GM23248 (cell line): ENCODE results near the gene SLC13A2. TPM values are rescaled to one million over a fixed set of nuclear protein-coding genes. Genes with fewer than 3 reads are reported as not detected.

Experiments
- DNase-seq: peaks from one replicate; pipeline ENCODE4 v3.0.0-alpha.2; 2015
- H2AFZ ChIP-seq: fragments of 200-600 bp; sonication (generic); 2 replicates; pipeline ENCODE4 v1.6.1; 2016; ENCODE audit warnings: antibody characterized with exemption
- H3F3A ChIP-seq: fragments of 200-600 bp; sonication (generic); 2 replicates; pipeline ENCODE4 v1.6.1; 2016; ENCODE audit warnings: mild to moderate bottlenecking, antibody characterized with exemption, mixed run types; ENCODE audit not compliant: insufficient read depth
- H3K27ac ChIP-seq: fragments of 200-600 bp; sonication (generic); 2 replicates; pipeline ENCODE4 v1.5.1; 2016; ENCODE audit warnings: mild to moderate bottlenecking
- H3K27me3 ChIP-seq: fragments of 200-600 bp; sonication (generic); replicated peaks from 2 replicates; pipeline ENCODE4 v1.6.1; 2016; ENCODE audit warnings: mild to moderate bottlenecking; ENCODE audit not compliant: insufficient read depth
- H3K36me3 ChIP-seq: fragments of 200-600 bp; sonication (generic); 2 replicates; pipeline ENCODE4 v1.6.1; 2016; ENCODE audit warnings: low read depth, mild to moderate bottlenecking
- H3K4me1 ChIP-seq: fragments of 200-600 bp; sonication (generic); 2 replicates; pipeline ENCODE4 v1.6.1; 2016; ENCODE audit warnings: mild to moderate bottlenecking; ENCODE audit not compliant: insufficient read depth
- H3K4me2 ChIP-seq: fragments of 200-600 bp; sonication (generic); one replicate; pipeline ENCODE4 v1.6.1; 2016; ENCODE audit warnings: mild to moderate bottlenecking; ENCODE audit not compliant: unreplicated experiment
- H3K4me3 ChIP-seq: fragments of 200-600 bp; sonication (generic); 2 replicates; pipeline ENCODE4 v1.5.1; 2016; ENCODE audit warnings: mild to moderate bottlenecking
- H3K79me2 ChIP-seq: fragments of 200-600 bp; sonication (generic); 2 replicates; pipeline ENCODE4 v1.6.1; 2016; ENCODE audit warnings: mild to moderate bottlenecking; ENCODE audit not compliant: insufficient read depth
- H3K9ac ChIP-seq: fragments of 200-600 bp; sonication (generic); 2 replicates; pipeline ENCODE4 v1.6.1; 2016; ENCODE audit warnings: mild to moderate bottlenecking
- H3K9me2 ChIP-seq: fragments of 200-600 bp; sonication (generic); 2 replicates; pipeline ENCODE4 v1.6.1; 2016; ENCODE audit warnings: mixed run types, mild to moderate bottlenecking, moderate library complexity; ENCODE audit not compliant: insufficient read depth
- H3K9me3 ChIP-seq: fragments of 200-600 bp; sonication (generic); one replicate; pipeline ENCODE4 v1.6.1; 2017; ENCODE audit warnings: low read depth
- H4K20me1 ChIP-seq: fragments of 200-600 bp; sonication (generic); 2 replicates; pipeline ENCODE4 v1.6.0; 2016; ENCODE audit not compliant: insufficient read depth
- EZH2 ChIP-seq: fragments of 200-600 bp; sonication (generic); IDR thresholded peaks from 2 replicates; pipeline ENCODE4 v1.6.1; 2018; ENCODE audit warnings: antibody characterized with exemption, mild to moderate bottlenecking; ENCODE audit not compliant: insufficient read depth, poor library complexity, severe bottlenecking
- EZH2phosphoT487 ChIP-seq: fragments of 200-600 bp; sonication (generic); IDR thresholded peaks from 2 replicates; pipeline ENCODE4 v1.6.1; 2018; ENCODE audit warnings: antibody characterized with exemption, moderate library complexity, mild to moderate bottlenecking, low read depth; ENCODE audit not compliant: insufficient read depth
- WGBS, 2 experiments: methylation state at CpG; one replicate each; pipeline ENCODE4 v1.1.6; 2015 to 2017; ENCODE audit warnings: low lambda C conversion rate in 2 of 2, low coverage in 1 of 2; ENCODE audit errors: missing lambda C conversion rate in 2 of 2; 5-methylcytosine and 5-hydroxymethylcytosine counted together
- in situ Hi-C: fragments of 300-500 bp; cut with MboI; formaldehyde crosslinking; loops from 2 replicates; pipeline ENCODE4 v1.15.0; 2020
- polyA plus RNA-seq: library from polyadenylated mRNA; unstranded; fragments of >200 nt; fragmentation: Nextera tagmentation; extraction: Ambion mirVana; gene quantifications from 2 replicates; pipeline ENCODE4 v1.2.1, GENCODE V29; 2016
- total RNA-seq: library from RNA; depleted of rRNA; stranded (reverse); fragments of >200 nt; shearing (Covaris generic); gene quantifications from 2 replicates; pipeline ENCODE4 v1.2.3, GENCODE V29; 2014

Gene SLC13A2
- total and polyA plus RNA-seq, 2 experiments from 2014 or later, result not detected

GRCh38 chr17:28476076-28476865 lies 2.8 kb downstream of the SLC13A2 start:
- in situ Hi-C loops, result no loop called here
- DNase-seq, result no peak
- Histone ChIP-seq H3K4me3 (no peak overlapping the region), H3K27ac (no peak overlapping the region), H3K36me3 (no peaks in the 10 kb centered on the region), H3K9me2 (no peaks in the 10 kb centered on the region), H3K79me2 (no peaks in the 10 kb centered on the region), H3K4me1 (no peaks in the 10 kb centered on the region), H4K20me1 (no peaks in the 10 kb centered on the region), H2AFZ (no peak overlapping the region), H3K9me3 (no peaks in the 10 kb centered on the region), H3K9ac (no peak overlapping the region), H3K4me2 (no peak overlapping the region), H3K27me3 (peaks cover 29% of the 10 kb centered on the region), H3F3A (no peaks in the 10 kb centered on the region)
- WGBS, 2 experiments, result 70 to 74% methylated on average over 11 of the region's 11 CpGs
- TF ChIP-seq EZH2phosphoT487 (no peak), EZH2 (no peak)

DNA sequence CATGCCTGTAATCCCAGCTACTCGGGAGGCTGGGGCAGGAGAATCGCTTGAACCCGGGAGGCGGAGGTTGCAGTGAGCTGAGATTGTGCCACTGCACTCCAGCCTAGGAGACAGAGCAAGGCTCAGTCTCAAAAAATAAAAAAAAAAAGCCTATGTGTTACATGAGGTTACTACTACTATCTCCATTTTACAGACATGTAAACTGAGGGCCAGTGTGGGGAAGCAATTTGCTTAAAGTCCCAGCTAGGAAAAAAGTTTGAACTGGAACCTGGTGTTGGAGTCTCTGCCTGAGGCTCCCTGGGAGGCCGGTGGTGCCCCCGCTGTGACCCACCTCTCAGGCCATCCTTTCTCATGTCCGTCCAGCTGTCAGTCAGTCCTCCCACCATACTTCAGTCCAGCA lies 4.5 kb downstream of the SLC13A2 start:
- peaks cover 21% of the 10 kb centered on the region for H3K27me3 ChIP-seq
- H3K36me3 ChIP-seq, result no peaks in the 10 kb centered on the region
- H3K79me2 ChIP-seq, result no peaks in the 10 kb centered on the region
- no peaks in the 10 kb centered on the region for H3K9me3 ChIP-seq
- no peaks in the 10 kb centered on the region for H4K20me1 ChIP-seq
- no peak overlapping the region for H2AFZ ChIP-seq
- no peak overlapping the region for H3K4me2 ChIP-seq
- H3K4me1 ChIP-seq, result no peaks in the 10 kb centered on the region
- H3K27ac ChIP-seq, result no peak overlapping the region
- WGBS, 2 experiments, result 80 to 82% methylated on average over 7 of the region's 7 CpGs
- in situ Hi-C loops, result no loop called here
- no peak overlapping the region for H3K4me3 ChIP-seq
- no peak overlapping the region for H3K9ac ChIP-seq
- no peak for TF ChIP-seq EZH2phosphoT487
- TF ChIP-seq EZH2, result no peak
- DNase-seq, result no peak
- H3F3A ChIP-seq, result no peaks in the 10 kb centered on the region
- H3K9me2 ChIP-seq, result no peaks in the 10 kb centered on the region

DNA sequence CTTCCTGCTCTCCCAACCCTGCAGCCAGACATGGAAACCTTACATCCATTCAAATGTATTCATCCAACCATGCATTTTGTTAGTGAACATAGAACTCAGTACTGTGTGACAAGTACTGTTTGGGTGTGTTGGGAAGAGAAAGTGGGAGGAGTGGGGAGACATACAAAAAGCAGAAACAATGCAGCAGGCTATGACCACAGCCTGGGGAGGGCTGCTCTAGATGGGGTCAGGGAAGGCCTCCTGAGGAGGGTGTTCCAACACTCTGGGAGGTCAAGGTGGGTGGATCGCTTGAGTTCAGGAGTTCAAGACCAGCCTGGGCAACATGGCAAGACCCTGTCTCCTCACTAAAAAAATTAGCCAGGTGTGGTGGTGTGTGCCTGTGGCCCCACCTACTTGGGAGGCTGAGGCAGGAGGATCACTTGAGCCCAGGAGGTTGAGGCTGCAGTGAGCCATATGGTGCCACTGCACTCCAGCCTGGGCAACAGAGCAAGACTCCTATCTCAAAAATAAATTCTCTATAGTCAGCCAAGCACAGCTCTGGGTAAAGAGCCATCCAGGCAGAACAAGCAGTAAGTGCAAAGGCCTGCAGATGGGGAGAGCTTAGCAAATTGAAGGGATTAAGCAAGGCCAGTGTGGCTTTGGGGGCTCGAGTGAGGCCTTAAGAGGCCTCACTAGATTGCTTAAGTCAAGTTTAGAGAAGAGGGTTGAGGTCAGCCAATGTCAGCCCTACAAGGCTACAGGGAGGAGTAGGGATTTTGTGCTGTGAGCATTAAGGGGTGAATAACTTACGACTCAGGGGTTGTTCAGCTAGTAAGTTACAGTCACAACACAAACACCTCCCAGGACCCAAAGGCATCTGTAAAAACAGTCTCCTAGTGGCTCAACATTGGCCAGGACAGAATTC lies 5.5 kb downstream of the SLC13A2 start:
- H3K9ac ChIP-seq, result no peak overlapping the region
- H3K27me3 ChIP-seq, result peaks cover 13% of the 10 kb centered on the region
- H3K4me1 ChIP-seq, result no peaks in the 10 kb centered on the region
- 45 to 48% methylated on average over 3 of the region's 3 CpGs for WGBS, 2 experiments
- peak; percentile 30 for DNase-seq
- no peaks in the 10 kb centered on the region for H3K36me3 ChIP-seq
- no peaks in the 10 kb centered on the region for H3F3A ChIP-seq
- H3K9me2 ChIP-seq, result no peaks in the 10 kb centered on the region
- H3K4me3 ChIP-seq, result no peak overlapping the region
- H2AFZ ChIP-seq, result no peak overlapping the region
- TF ChIP-seq EZH2phosphoT487 (no peak), EZH2 (no peak)
- no peak overlapping the region for H3K4me2 ChIP-seq
- no peaks in the 10 kb centered on the region for H4K20me1 ChIP-seq
- H3K79me2 ChIP-seq, result no peaks in the 10 kb centered on the region
- H3K9me3 ChIP-seq, result no peaks in the 10 kb centered on the region
- H3K27ac ChIP-seq, result no peak overlapping the region
- in situ Hi-C loops, result no loop called here

- Histone ChIP-seq H3K4me3 (no peak overlapping the region), H3K4me2 (no peak overlapping the region)
- 66 to 73% methylated on average over 5 of the region's 5 CpGs for WGBS, 2 experiments
These were observed 6.8 kb downstream of the SLC13A2 start for GRCh38 chr17:28480278-28480677.

More at GRCh38 chr17:28480278-28480677, 6.8 kb downstream of the SLC13A2 start:
- H3K79me2 ChIP-seq, result no peaks in the 10 kb centered on the region
- no peak overlapping the region for H3K27ac ChIP-seq
- TF ChIP-seq EZH2phosphoT487 (no peak), EZH2 (no peak)
- no peaks in the 10 kb centered on the region for H3K4me1 ChIP-seq
- no peaks in the 10 kb centered on the region for H3F3A ChIP-seq
- DNase-seq, result no peak
- no peak overlapping the region for H3K9ac ChIP-seq
- H3K36me3 ChIP-seq, result no peaks in the 10 kb centered on the region
- no peaks in the 10 kb centered on the region for H4K20me1 ChIP-seq
- no peak overlapping the region for H2AFZ ChIP-seq
- H3K27me3 ChIP-seq, result peaks cover 13% of the 10 kb centered on the region
- no peaks in the 10 kb centered on the region for H3K9me2 ChIP-seq
- no peaks in the 10 kb centered on the region for H3K9me3 ChIP-seq
- in situ Hi-C loops, result no loop called here
